HepG2 (cell line): ENCODE results near the gene FANCD2. TPM values are rescaled to one million over a fixed set of nuclear protein-coding genes. Genes with fewer than 3 reads are reported as not detected.

Experiments used
- ARID3A ChIP-seq: IDR thresholded peaks from 2 replicates; pipeline ENCODE4 v1.6.1; 2012; ENCODE audit warnings: low read depth, low read length, improper control_type of control experiment
- ATF7 ChIP-seq, 2 experiments: fragments of 450-650 bp in 1 of 2; sonication (generic) in 1 of 2; formaldehyde crosslinking in 1 of 2; IDR thresholded peaks; 2 replicates each; pipeline versions ENCODE4 v1.4.0 to v1.6.1; 2016 to 2020; ENCODE audit warnings: antibody characterized with exemption in 1 of 2, mild to moderate bottlenecking in 1 of 2, missing genetic modification reagents in 1 of 2
- BCL6 ChIP-seq: IDR thresholded peaks from 2 replicates; pipeline ENCODE4 v1.6.1; 2016; ENCODE audit warnings: missing genetic modification reagents, missing compliant biosample characterization
- EP300 ChIP-seq, 3 experiments: sonication (generic) in 1 of 3; formaldehyde crosslinking in 1 of 3; IDR thresholded peaks; 2 replicates each; pipeline versions ENCODE4 v1.5.1 to v1.6.1; 2011 to 2020; ENCODE audit warnings: low read depth in 2 of 3, low read length in 2 of 3, borderline replicate concordance in 1 of 3, improper control_type of control experiment in 1 of 3, mild to moderate bottlenecking in 1 of 3, missing genetic modification reagents in 1 of 3, moderate library complexity in 1 of 3
- ETS1 ChIP-seq: sonication (generic); formaldehyde crosslinking; IDR thresholded peaks from 2 replicates; pipeline ENCODE4 v1.4.0; 2020; ENCODE audit warnings: missing genetic modification reagents
- HIC2 ChIP-seq: sonication (generic); formaldehyde crosslinking; IDR thresholded peaks from 2 replicates; pipeline ENCODE4 v1.9.0; 2022; ENCODE audit warnings: low read depth, missing genetic modification reagents
- HMG20A ChIP-seq: IDR thresholded peaks from 2 replicates; pipeline ENCODE4 v1.6.1; 2016; ENCODE audit warnings: borderline replicate concordance
- MBD4 ChIP-seq: IDR thresholded peaks from 2 replicates; pipeline ENCODE4 v1.6.1; 2012; ENCODE audit warnings: low read length, inconsistent platforms, borderline replicate concordance
- MIER3 ChIP-seq: IDR thresholded peaks from 2 replicates; pipeline ENCODE4 v1.6.1; 2016; ENCODE audit warnings: missing compliant biosample characterization, borderline replicate concordance
- MNT ChIP-seq: fragments of 450-650 bp; IDR thresholded peaks from 2 replicates; pipeline ENCODE4 v1.6.1; 2016
- NCOA1 ChIP-seq: sonication (generic); formaldehyde crosslinking; IDR thresholded peaks from 2 replicates; pipeline ENCODE4 v1.9.0; 2021; ENCODE audit warnings: missing genetic modification reagents
- NFIC ChIP-seq: IDR thresholded peaks from 2 replicates; pipeline ENCODE4 v1.6.1; 2012; ENCODE audit warnings: mild to moderate bottlenecking, low read length, inconsistent platforms
- SP4 ChIP-seq: sonication (generic); formaldehyde crosslinking; IDR thresholded peaks from 2 replicates; pipeline ENCODE4 v1.8.1; 2023; ENCODE audit warnings: mild to moderate bottlenecking, missing genetic modification reagents
- TGIF2 ChIP-seq: IDR thresholded peaks from 2 replicates; pipeline ENCODE4 v1.6.1; 2016; ENCODE audit warnings: control low read depth, missing compliant biosample characterization
- THYN1 ChIP-seq: sonication (generic); formaldehyde crosslinking; IDR thresholded peaks from 2 replicates; pipeline ENCODE4 v1.8.1; 2023; ENCODE audit warnings: low read depth, mild to moderate bottlenecking, moderate library complexity, missing genetic modification reagents, borderline replicate concordance
- ZEB1 ChIP-seq: IDR thresholded peaks from 2 replicates; pipeline ENCODE4 v1.6.1; 2012; ENCODE audit warnings: mild to moderate bottlenecking, low read depth, inconsistent platforms; ENCODE audit not compliant: insufficient replicate concordance
- ZKSCAN8 ChIP-seq: IDR thresholded peaks from 2 replicates; pipeline ENCODE4 v1.6.1; 2016; ENCODE audit warnings: borderline replicate concordance, missing genetic modification reagents, missing compliant biosample characterization
- ZNF274 ChIP-seq: sonication (generic); formaldehyde crosslinking; IDR thresholded peaks from 2 replicates; pipeline ENCODE4 v1.5.1; 2020; ENCODE audit warnings: mild to moderate bottlenecking, missing genetic modification reagents
- ZNF772 ChIP-seq: sonication (generic); formaldehyde crosslinking; IDR thresholded peaks from 2 replicates; pipeline ENCODE4 v1.5.0; 2020; ENCODE audit warnings: mild to moderate bottlenecking, missing genetic modification reagents
- ZNF800 ChIP-seq: sonication (generic); formaldehyde crosslinking; IDR thresholded peaks from 2 replicates; pipeline ENCODE4 v1.4.0; 2020; ENCODE audit warnings: missing genetic modification reagents
- ZNF883 ChIP-seq: sonication (generic); formaldehyde crosslinking; IDR thresholded peaks from 2 replicates; pipeline ENCODE4 v1.5.1; 2020; ENCODE audit warnings: mild to moderate bottlenecking, missing genetic modification reagents; ENCODE audit errors: not compliant biosample characterization
- polyA plus RNA-seq, 8 experiments: library from polyadenylated mRNA; depleted of rRNA in 3 of 8; stranded (reverse) in 7 of 8; unstranded in 1 of 8; fragments of >200 nt; fragmentation: Illumina TruSeq in 4 of 8; extraction: Trizol in 4 of 8; gene quantifications; 2 replicates each; pipeline versions ENCODE4 v1.2.1 to v1.2.3, GENCODE V29; 2011 to 2016; ENCODE audit warnings: low read depth in 4 of 8, missing spikeins in 1 of 8, mixed read lengths in 1 of 8; ENCODE audit not compliant: insufficient read depth in 1 of 8
- total RNA-seq, 5 experiments: library from RNA; depleted of rRNA; stranded (reverse); fragments of >200 nt; fragmentation: Illumina TruSeq; extraction: Trizol; gene quantifications; 2 replicates each; pipeline ENCODE4 v1.2.3, GENCODE V29; 2016; ENCODE audit warnings: low read depth in 1 of 5

The FANCD2 gene
- total and polyA plus RNA-seq, 2 of the 13 experiments (the other 11 are each of a cell fraction or from before 2014, with no cell fraction given): 10.1 to 42.0 TPM

GRCh38 chr3:10004960-10005564, 21.2 kb upstream of the FANCD2 start (continued):
- TF ChIP-seq ETS1 (CRISPR knock-in tag) (no peak), ZNF800 (CRISPR knock-in tag) (no peak), ATF7 (IDR thresholded peaks at IDR 0.05) (0 out of 2 replicates have a peak, but pooled peaks have one; percentile 31), ATF7 (CRISPR knock-in tag; IDR thresholded peaks at IDR 0.05) (no peak), NCOA1 (no peak), BCL6 (peak; percentile 88), MNT (no peak), THYN1 (no peak), ARID3A (0 out of 2 replicates have a peak, but pooled peaks have one; percentile 49), ZKSCAN8 (CRISPR knock-in tag) (no peak), MIER3 (peak; percentile 51; the same call in 1 of the 2 replicates), EP300 (IDR thresholded peaks at IDR 0.05; ENCODE audit: low read depth in 2 of 2, low read length in 2 of 2) (peak; percentile 38 to 48; a peak in 1 of 4 replicates), EP300 (CRISPR knock-in tag; IDR thresholded peaks at IDR 0.05; ENCODE audit: borderline replicate concordance) (no peak; the same call in 1 of the 2 replicates), TGIF2 (CRISPR knock-in tag) (peak; percentile 67; the same call in 1 of the 2 replicates), HIC2 (peak; percentile 44; the same call in 1 of the 2 replicates), ZNF772 (no peak), NFIC (peak; percentile 23; the same call in 1 of the 2 replicates), SP4 (CRISPR knock-in tag) (no peak), ZNF883 (CRISPR knock-in tag) (peak; percentile 59), ZNF274 (no peak), MBD4 (no peak), ZEB1 (peak; percentile 47), HMG20A (CRISPR knock-in tag) (peak; percentile 56; the same call in 1 of the 2 replicates)
